ENCODE measurements around the gene FBXW10B. TPM values are rescaled to one million over a fixed set of nuclear protein-coding genes. Genes with fewer than 3 reads are reported as not detected.

FBXW10B gene
- total RNA-seq, 1 experiment from 2014 or later, result 1.2 TPM

- H3K36me3 ChIP-seq (ENCODE audit: control insufficient read depth in 1 of 2, insufficient read depth in 2 of 2, low read length in 2 of 2), result no peaks in the 10 kb centered on the region; a peak in 1 of 4 replicates
- no peak for DNase-seq (ENCODE audit: low read depth, low spot score)
- TSS peak; percentile 56 for BruUV-seq (replicated peaks)
- H4K20me1 ChIP-seq (ENCODE audit: insufficient read depth), result no peaks in the 10 kb centered on the region
- H3K9me2 ChIP-seq (ENCODE audit: insufficient read depth), result no peaks in the 10 kb centered on the region
- no peak for TF ChIP-seq JUND (IDR thresholded peaks at IDR 0.05)
- TF ChIP-seq EZH2 (IDR thresholded peaks at IDR 0.05), result no peak
- no peak for TF ChIP-seq POLR2A (IDR thresholded peaks at IDR 0.05; ENCODE audit: borderline replicate concordance, extremely low read depth, insufficient read depth, insufficient read length)
- TF ChIP-seq SRF (IDR thresholded peaks at IDR 0.05; ENCODE audit: low read depth), result no peak
- TF ChIP-seq TCF7L2 (IDR thresholded peaks at IDR 0.05; ENCODE audit: borderline replicate concordance, extremely low read depth, insufficient read depth, insufficient read length), result no peak
- no peak for TF ChIP-seq RAD21 (IDR thresholded peaks at IDR 0.05; ENCODE audit: low read depth)
- TF ChIP-seq SIN3A (IDR thresholded peaks at IDR 0.05; ENCODE audit: low read depth), result no peak; the same call in 1 of the 2 replicates
- TF ChIP-seq REST (IDR thresholded peaks at IDR 0.05; ENCODE audit: low read depth), result no peak
- no peak for TF ChIP-seq EGR1 (IDR thresholded peaks at IDR 0.05; ENCODE audit: low read depth)
- no peak for TF ChIP-seq CTCF (IDR thresholded peaks at IDR 0.05 in 2 of 3, conservative IDR thresholded peaks at IDR 0.05 in 1 of 3; ENCODE audit: borderline replicate concordance in 1 of 3, insufficient read depth in 1 of 3, low read depth in 2 of 3, low read length in 2 of 3)
- TF ChIP-seq CBX3 (IDR thresholded peaks at IDR 0.05; ENCODE audit: low read depth), result no peak
- TF ChIP-seq EZH2phosphoT487 (IDR thresholded peaks at IDR 0.05; ENCODE audit: borderline replicate concordance), result no peak
- no peak for TF ChIP-seq FOSL1 (IDR thresholded peaks at IDR 0.05; ENCODE audit: low read depth)
- ChIA-PET CTCF (no interaction called here), RAD21 (ENCODE audit: low non-redundant PET in 1 of 2, low total read pairs in 2 of 2, uncharacterized antibody in 2 of 2, unreplicated experiment in 2 of 2) (no interaction called here), POLR2A (interaction anchor here (1.2 kb wide), 1 partner anchor 349 kb away, joined by 4 read pairs; the partner anchor contains the start of genes TTC19 and ZSWIM7)
- intact Hi-C loops (cut with micrococcal nuclease), result no loop called here
- H3K9me3 ChIP-seq (ENCODE audit: control insufficient read depth in 1 of 2, insufficient read depth in 1 of 2, low read depth in 1 of 2, low read length in 2 of 2), result no peaks in the 10 kb centered on the region
- H3K27me3 ChIP-seq (ENCODE audit: insufficient read depth, low read length), result no peaks in the 10 kb centered on the region
- peaks cover 55 to 81% of the 10 kb centered on the region in 2 experiments for H3K4me1 ChIP-seq (ENCODE audit: control insufficient read depth in 1 of 2, insufficient read depth in 2 of 2, low read length in 2 of 2)
- peak overlapping the region; percentile 75 for H3K9ac ChIP-seq (ENCODE audit: low read length)
- H3K4me3 ChIP-seq (replicated peaks in 1 of 2; ENCODE audit: low read depth in 1 of 2, low read length in 2 of 2), result peak overlapping the region; percentile 41 to 58
- ATAC-seq, result peak; percentile 23
- peak overlapping the region; percentile 97 for H3K4me2 ChIP-seq (ENCODE audit: low read length)
- no peak overlapping the region for H2AFZ ChIP-seq (ENCODE audit: low read depth, low read length, poor library complexity, severe bottlenecking)
- peaks cover 16% of the 10 kb centered on the region; the same call in 1 of the 2 replicates for H3K79me2 ChIP-seq (ENCODE audit: insufficient read depth, low read length)
- H3K27ac ChIP-seq (ENCODE audit: low read depth, low read length), result peak overlapping the region; percentile 75
These were observed 31.5 kb upstream of the FBXW10B start for GRCh38 chr17:15650741-15651582.
